ENCODE data around the gene NUDT17. TPM values are rescaled to one million over a fixed set of nuclear protein-coding genes. Genes with fewer than 3 reads are reported as not detected.
A peak's percentile ranks its signal among the peaks of the same experiment; 100 is the strongest.

NUDT17 gene
- total RNA-seq, 1 donor from 2014 or later: 11.9 TPM

DNA sequence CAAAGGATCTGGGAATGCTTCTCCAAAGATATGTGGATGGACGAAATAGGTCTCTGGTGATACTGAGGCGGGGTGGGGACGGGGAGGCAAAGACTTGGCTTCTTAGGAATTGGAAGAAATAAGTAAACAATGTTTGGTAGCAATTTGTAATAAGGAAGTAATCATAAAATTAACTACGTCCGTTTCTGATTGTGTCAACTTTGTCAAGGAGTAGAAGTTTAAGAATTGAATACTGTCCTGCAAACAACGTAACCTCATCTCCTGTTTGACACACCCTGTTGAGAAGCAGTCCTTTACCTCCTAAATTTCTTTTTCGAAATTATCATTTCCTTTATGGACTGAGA, 21.0 kb upstream of the NUDT17 start:
- TF ChIP-seq, protein P1, sequence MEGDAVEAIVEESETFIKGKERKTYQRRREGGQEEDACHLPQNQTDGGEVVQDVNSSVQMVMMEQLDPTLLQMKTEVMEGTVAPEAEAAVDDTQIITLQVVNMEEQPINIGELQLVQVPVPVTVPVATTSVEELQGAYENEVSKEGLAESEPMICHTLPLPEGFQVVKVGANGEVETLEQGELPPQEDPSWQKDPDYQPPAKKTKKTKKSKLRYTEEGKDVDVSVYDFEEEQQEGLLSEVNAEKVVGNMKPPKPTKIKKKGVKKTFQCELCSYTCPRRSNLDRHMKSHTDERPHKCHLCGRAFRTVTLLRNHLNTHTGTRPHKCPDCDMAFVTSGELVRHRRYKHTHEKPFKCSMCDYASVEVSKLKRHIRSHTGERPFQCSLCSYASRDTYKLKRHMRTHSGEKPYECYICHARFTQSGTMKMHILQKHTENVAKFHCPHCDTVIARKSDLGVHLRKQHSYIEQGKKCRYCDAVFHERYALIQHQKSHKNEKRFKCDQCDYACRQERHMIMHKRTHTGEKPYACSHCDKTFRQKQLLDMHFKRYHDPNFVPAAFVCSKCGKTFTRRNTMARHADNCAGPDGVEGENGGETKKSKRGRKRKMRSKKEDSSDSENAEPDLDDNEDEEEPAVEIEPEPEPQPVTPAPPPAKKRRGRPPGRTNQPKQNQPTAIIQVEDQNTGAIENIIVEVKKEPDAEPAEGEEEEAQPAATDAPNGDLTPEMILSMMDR (IDR thresholded peaks at IDR 0.05): no peak
- TF ChIP-seq EZH2 (IDR thresholded peaks at IDR 0.05) (no peak), EZH2phosphoT487 (IDR thresholded peaks at IDR 0.05) (no peak)
- H3K27ac Mint-ChIP-seq: peak overlapping the region; percentile 98

DNA sequence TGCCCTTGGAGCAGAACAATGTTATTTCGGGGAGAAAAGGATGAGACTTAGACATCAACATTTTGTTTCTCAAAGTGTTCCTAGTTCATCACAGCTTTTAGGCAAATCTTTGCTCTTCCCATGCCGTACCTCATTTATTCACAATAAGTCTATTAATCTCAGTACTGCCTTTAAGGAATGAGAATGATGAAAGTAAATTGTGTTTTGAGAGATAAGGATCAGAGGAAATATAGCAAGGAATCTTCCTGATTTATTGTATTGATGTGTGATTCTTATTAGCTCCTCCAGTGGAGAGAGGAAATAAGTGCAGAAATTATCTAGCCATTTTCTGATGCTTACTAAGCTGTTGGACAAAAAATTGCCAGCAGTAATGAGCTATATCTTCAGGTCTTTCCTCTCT, 19.4 kb upstream of the NUDT17 start:
- H3K27ac ChIP-seq: no peak overlapping the region

More for the DNA sequence above, 21.0 kb upstream of the NUDT17 start:
- peaks cover 9% of the 10 kb centered on the region for H3K4me1 ChIP-seq
- peak overlapping the region; percentile 83 for H3K27ac ChIP-seq
- H3K79me2 ChIP-seq (ENCODE audit: low read depth): peaks cover 37% of the 10 kb centered on the region
- DNase-seq (ENCODE audit: low spot score): no peak
- Mint-ChIP-seq H3K9me3 (no peaks in the 10 kb centered on the region), H3K36me3 (peaks cover 22% of the 10 kb centered on the region), H3K4me1 (peaks cover 15% of the 10 kb centered on the region), H3K27me3 (ENCODE audit: insufficient read depth, low read depth) (peaks cover 2% of the 10 kb centered on the region), H3K4me3 (peak overlapping the region; percentile 98)
- peak overlapping the region; percentile 68 for H2AFZ ChIP-seq (replicated peaks)
- no peaks in the 10 kb centered on the region for H4K20me1 ChIP-seq (ENCODE audit: low read depth)
- peaks cover 18% of the 10 kb centered on the region for H3K36me3 ChIP-seq
- H3K9me3 ChIP-seq (ENCODE audit: low read depth): no peaks in the 10 kb centered on the region
- peak overlapping the region; percentile 80 for H3K9ac ChIP-seq
- H3K27me3 ChIP-seq: no peaks in the 10 kb centered on the region
- peak overlapping the region; percentile 87 for H3K4me2 ChIP-seq
- H3F3A ChIP-seq (ENCODE audit: low read depth): peaks cover 13% of the 10 kb centered on the region
- peak overlapping the region; percentile 68 for H3K4me3 ChIP-seq

DNA sequence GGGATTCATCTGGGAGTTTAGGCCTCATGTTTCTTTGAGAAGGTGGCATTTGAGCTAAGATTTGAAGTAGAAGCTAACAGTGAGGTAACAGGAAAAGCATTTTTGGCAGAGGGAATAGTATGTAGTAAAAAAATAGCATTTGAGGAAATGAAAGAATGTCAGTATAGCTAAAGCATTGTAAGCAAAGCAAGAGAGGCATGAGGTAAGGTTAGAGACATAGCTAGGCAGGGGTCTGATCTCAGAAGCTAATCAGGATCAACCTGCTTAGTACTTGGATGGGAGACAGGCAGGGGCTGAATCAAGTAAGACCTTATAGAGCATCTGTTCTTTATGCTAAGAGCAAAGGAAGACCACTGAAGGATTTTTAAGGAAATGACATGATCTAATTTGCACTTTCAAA, 17.5 kb upstream of the NUDT17 start:
- Histone ChIP-seq H4K20me1 (ENCODE audit: low read depth) (no peaks in the 10 kb centered on the region), H3K27me3 (no peaks in the 10 kb centered on the region), H3K27ac (no peak overlapping the region), H3K9me3 (ENCODE audit: low read depth) (no peaks in the 10 kb centered on the region), H3K36me3 (peaks cover 20% of the 10 kb centered on the region), H3F3A (ENCODE audit: low read depth) (peaks cover 13% of the 10 kb centered on the region), H3K79me2 (ENCODE audit: low read depth) (peaks cover 22% of the 10 kb centered on the region), H3K4me2 (no peak overlapping the region), H3K9ac (no peak overlapping the region), H2AFZ (replicated peaks) (no peak overlapping the region), H3K4me3 (no peak overlapping the region), H3K4me1 (peaks cover 9% of the 10 kb centered on the region)
- DNase-seq (ENCODE audit: low spot score): no peak
- peaks cover 4% of the 10 kb centered on the region for H3K27me3 Mint-ChIP-seq (ENCODE audit: insufficient read depth, low read depth)
- no peak overlapping the region for H3K27ac Mint-ChIP-seq
- H3K4me3 Mint-ChIP-seq: no peak overlapping the region
- H3K9me3 Mint-ChIP-seq: no peaks in the 10 kb centered on the region
- peaks cover 15% of the 10 kb centered on the region for H3K4me1 Mint-ChIP-seq
- TF ChIP-seq, protein P1 (IDR thresholded peaks at IDR 0.05): no peak
- no peak for TF ChIP-seq EZH2 (IDR thresholded peaks at IDR 0.05)
- TF ChIP-seq EZH2phosphoT487 (IDR thresholded peaks at IDR 0.05): no peak
- H3K36me3 Mint-ChIP-seq: peaks cover 34% of the 10 kb centered on the region

More for the DNA sequence above, 19.4 kb upstream of the NUDT17 start:
- Histone ChIP-seq H2AFZ (replicated peaks) (no peak overlapping the region), H3K4me3 (peak overlapping the region; percentile 68), H3K9ac (no peak overlapping the region), H4K20me1 (ENCODE audit: low read depth) (no peaks in the 10 kb centered on the region), H3K79me2 (ENCODE audit: low read depth) (peaks cover 28% of the 10 kb centered on the region), H3F3A (ENCODE audit: low read depth) (peaks cover 13% of the 10 kb centered on the region), H3K27me3 (no peaks in the 10 kb centered on the region), H3K4me2 (no peak overlapping the region), H3K9me3 (ENCODE audit: low read depth) (no peaks in the 10 kb centered on the region), H3K36me3 (peaks cover 20% of the 10 kb centered on the region), H3K4me1 (peaks cover 9% of the 10 kb centered on the region)
- peaks cover 15% of the 10 kb centered on the region for H3K4me1 Mint-ChIP-seq
- H3K27me3 Mint-ChIP-seq (ENCODE audit: insufficient read depth, low read depth): peaks cover 2% of the 10 kb centered on the region
- no peak for DNase-seq (ENCODE audit: low spot score)
- TF ChIP-seq EZH2 (IDR thresholded peaks at IDR 0.05) (no peak), EZH2phosphoT487 (IDR thresholded peaks at IDR 0.05) (no peak)
- TF ChIP-seq, protein P1 (IDR thresholded peaks at IDR 0.05): no peak
- peak overlapping the region; percentile 98 for H3K4me3 Mint-ChIP-seq
- H3K27ac Mint-ChIP-seq: no peak overlapping the region
- H3K36me3 Mint-ChIP-seq: peaks cover 29% of the 10 kb centered on the region
- no peaks in the 10 kb centered on the region for H3K9me3 Mint-ChIP-seq
